Neural cell (in vitro differentiated cells): ENCODE measurements around the gene WDR12. TPM values are rescaled to one million over a fixed set of nuclear protein-coding genes. Genes with fewer than 3 reads are reported as not detected.

ENCODE experiments used
- H2AFZ ChIP-seq: fragments of 200-600, 300-800 bp; sonication (generic), shearing (Covaris generic); 2 replicates; pipeline ENCODE4 v1.6.0; 2014; ENCODE audit warnings: low read depth, mild to moderate bottlenecking, antibody characterized with exemption, low read length, moderate library complexity
- H3F3A ChIP-seq: fragments of 200-600 bp; shearing (Covaris generic); 2 replicates; pipeline ENCODE4 v1.6.1; 2016; ENCODE audit warnings: mild to moderate bottlenecking, moderate library complexity, mixed read lengths, antibody characterized with exemption, low read length; ENCODE audit not compliant: insufficient read depth, poor library complexity, severe bottlenecking
- H3K27ac ChIP-seq: fragments of 200-600, 300-800 bp; sonication (generic), shearing (Covaris generic); 2 replicates; pipeline ENCODE4 v1.5.1; 2014; ENCODE audit warnings: mild to moderate bottlenecking, low read length, moderate library complexity
- H3K27me3 ChIP-seq: fragments of 300-800, 200-600 bp; sonication (generic), shearing (Covaris generic); 2 replicates; pipeline ENCODE4 v1.6.0; 2014; ENCODE audit warnings: mild to moderate bottlenecking, low read depth, low read length, moderate library complexity; ENCODE audit not compliant: insufficient read depth
- H3K36me3 ChIP-seq: fragments of 300-800, 200-600 bp; sonication (generic), shearing (Covaris generic); 2 replicates; pipeline ENCODE4 v1.5.1; 2014; ENCODE audit warnings: mild to moderate bottlenecking, antibody characterized with exemption, low read length, moderate library complexity; ENCODE audit not compliant: insufficient read depth
- H3K4me2 ChIP-seq: fragments of 300-800, 200-600 bp; sonication (generic), shearing (Covaris generic); 2 replicates; pipeline ENCODE4 v1.6.0; 2014; ENCODE audit warnings: mild to moderate bottlenecking, low read length
- H3K4me3 ChIP-seq: fragments of 300-800, 200-600 bp; sonication (generic), shearing (Covaris generic); 2 replicates; pipeline ENCODE4 v1.5.1; 2014; ENCODE audit warnings: mild to moderate bottlenecking, low read length, moderate library complexity
- H3K79me2 ChIP-seq: fragments of 200-600 bp; shearing (Covaris generic); replicated peaks from 2 replicates; pipeline ENCODE4 v1.6.0; 2014; ENCODE audit warnings: mild to moderate bottlenecking, low read length, moderate library complexity; ENCODE audit not compliant: insufficient read depth
- H3K9ac ChIP-seq: fragments of 300-800, 200-600 bp; sonication (generic), shearing (Covaris generic); 2 replicates; pipeline ENCODE4 v1.6.1; 2016; ENCODE audit warnings: mild to moderate bottlenecking, low read length, mixed read lengths
- H3K9me2 ChIP-seq: fragments of 200-600 bp; shearing (Covaris generic); 2 replicates; pipeline ENCODE4 v1.6.1; 2016; ENCODE audit warnings: mild to moderate bottlenecking, low read length, mixed read lengths; ENCODE audit not compliant: insufficient read depth
- H3K9me3 ChIP-seq: fragments of 200-600, 300-800 bp; sonication (generic), shearing (Covaris generic); 2 replicates; pipeline ENCODE4 v1.6.1; 2016; ENCODE audit warnings: mild to moderate bottlenecking, mixed run types, low read length, moderate library complexity, mixed read lengths
- H4K20me1 ChIP-seq: fragments of 200-600 bp; shearing (Covaris generic); 2 replicates; pipeline ENCODE4 v1.6.1; 2016; ENCODE audit warnings: mild to moderate bottlenecking, mixed run types; ENCODE audit not compliant: insufficient read depth
- EP300 ChIP-seq: fragments of 450-650 bp; conservative IDR thresholded peaks from 2 replicates; pipeline ENCODE4 v1.6.1; 2014; ENCODE audit warnings: antibody characterized with exemption, mild to moderate bottlenecking, moderate library complexity; ENCODE audit not compliant: poor library complexity, severe bottlenecking
- EZH2 ChIP-seq: fragments of 200-600, 300-800 bp; shearing (Covaris generic), sonication (generic); IDR thresholded peaks from 2 replicates; pipeline ENCODE4 v1.6.1; 2014; ENCODE audit warnings: antibody characterized with exemption, low read length, borderline replicate concordance, mild to moderate bottlenecking; ENCODE audit not compliant: insufficient read depth, poor library complexity, severe bottlenecking
- MXI1 ChIP-seq: fragments of 450-650 bp; conservative IDR thresholded peaks from 2 replicates; pipeline ENCODE4 v1.6.1; 2014; ENCODE audit warnings: antibody characterized with exemption, mild to moderate bottlenecking; ENCODE audit not compliant: poor library complexity, severe bottlenecking
- POLR2AphosphoS5 ChIP-seq: IDR thresholded peaks from 2 replicates; pipeline ENCODE4 v1.6.1; 2012
- RAD21 ChIP-seq: fragments of 450-650 bp; conservative IDR thresholded peaks from 2 replicates; pipeline ENCODE4 v1.6.1; 2014; ENCODE audit warnings: antibody characterized with exemption, mild to moderate bottlenecking, moderate library complexity
- SMC3 ChIP-seq: fragments of 450-650 bp; conservative IDR thresholded peaks from 2 replicates; pipeline ENCODE4 v1.6.1; 2014; ENCODE audit warnings: antibody characterized with exemption, mild to moderate bottlenecking, moderate library complexity; ENCODE audit not compliant: poor library complexity
- TAF1 ChIP-seq: IDR thresholded peaks from 2 replicates; pipeline ENCODE4 v1.6.1; 2012; ENCODE audit warnings: low read depth
- polyA plus RNA-seq: library from polyadenylated mRNA; depleted of rRNA; stranded (reverse); fragments of >200 nt; gene quantifications from 2 replicates; pipeline ENCODE4 v1.2.3, GENCODE V29; 2014
- TF ChIP-seq, protein P1 (sequence below): IDR thresholded peaks from 2 replicates; pipeline ENCODE4 v1.6.1; 2012; ENCODE audit warnings: borderline replicate concordance
- TF ChIP-seq, protein P2 (sequence below): fragments of 450-650 bp; IDR thresholded peaks from 2 replicates; pipeline ENCODE4 v1.5.1; 2014; ENCODE audit warnings: antibody characterized with exemption, mild to moderate bottlenecking, moderate library complexity; ENCODE audit not compliant: poor library complexity, severe bottlenecking

WDR12 gene
- polyA plus RNA-seq, 1 donor from 2014 or later = 26.8 TPM

DNA sequence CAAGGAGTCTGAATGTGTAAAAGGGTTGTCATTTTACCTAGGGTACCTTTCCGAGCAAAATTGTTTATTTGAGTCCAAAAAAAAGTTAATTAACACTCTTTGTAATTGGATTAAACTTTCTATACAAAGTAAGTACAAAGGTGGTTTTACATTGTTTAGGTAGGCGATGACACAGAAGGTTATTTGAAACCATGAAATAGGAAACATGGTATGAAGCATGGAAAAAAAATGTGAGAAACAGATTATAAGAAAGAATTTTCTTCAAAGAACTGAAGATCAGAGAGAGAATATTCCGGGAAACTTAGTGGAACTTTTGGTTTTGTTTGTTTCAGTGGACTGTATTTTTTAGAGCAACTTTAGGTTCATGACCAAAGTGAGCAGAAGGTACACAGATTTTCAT lies 33.3 kb upstream of the WDR12 start:
- H3K79me2 ChIP-seq = no peaks in the 10 kb centered on the region
- no peak overlapping the region for H3K4me2 ChIP-seq
- H3F3A ChIP-seq = no peaks in the 10 kb centered on the region
- H3K9me2 ChIP-seq = no peaks in the 10 kb centered on the region
- no peak overlapping the region for H3K27ac ChIP-seq
- no peaks in the 10 kb centered on the region for H3K36me3 ChIP-seq
- no peak for TF ChIP-seq RAD21
- no peak overlapping the region for H2AFZ ChIP-seq
- H3K4me3 ChIP-seq = no peak overlapping the region
- H3K9me3 ChIP-seq = no peaks in the 10 kb centered on the region
- no peaks in the 10 kb centered on the region for H4K20me1 ChIP-seq
- no peak overlapping the region for H3K9ac ChIP-seq
- no peaks in the 10 kb centered on the region for H3K27me3 ChIP-seq

DNA sequence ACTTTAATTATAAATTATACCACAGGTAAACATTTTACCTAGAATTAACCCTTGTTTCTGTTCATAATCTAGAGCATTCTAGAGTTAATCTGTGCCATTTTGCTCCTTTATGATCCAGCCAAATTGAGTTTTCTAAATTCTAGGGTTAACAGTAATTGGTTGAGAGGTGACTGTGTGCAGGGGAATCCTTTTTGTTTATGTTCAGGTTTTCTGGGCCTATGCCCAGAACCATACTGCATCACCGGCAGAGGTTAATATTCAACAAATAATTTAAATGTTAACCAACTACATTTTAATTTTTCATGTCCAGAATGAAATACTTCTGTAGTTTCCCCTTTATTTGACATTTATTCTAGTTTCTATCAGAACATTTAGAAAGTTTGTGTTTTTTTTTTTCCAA lies 32.9 kb upstream of the WDR12 start:
- Histone ChIP-seq H3F3A (no peaks in the 10 kb centered on the region), H3K9me2 (no peaks in the 10 kb centered on the region), H3K27ac (no peak overlapping the region), H3K79me2 (no peaks in the 10 kb centered on the region), H3K27me3 (no peaks in the 10 kb centered on the region), H3K4me3 (no peak overlapping the region), H3K9me3 (no peaks in the 10 kb centered on the region), H3K9ac (no peak overlapping the region), H2AFZ (no peak overlapping the region), H4K20me1 (no peaks in the 10 kb centered on the region), H3K4me2 (no peak overlapping the region), H3K36me3 (no peaks in the 10 kb centered on the region)
- TF ChIP-seq, protein P1, sequence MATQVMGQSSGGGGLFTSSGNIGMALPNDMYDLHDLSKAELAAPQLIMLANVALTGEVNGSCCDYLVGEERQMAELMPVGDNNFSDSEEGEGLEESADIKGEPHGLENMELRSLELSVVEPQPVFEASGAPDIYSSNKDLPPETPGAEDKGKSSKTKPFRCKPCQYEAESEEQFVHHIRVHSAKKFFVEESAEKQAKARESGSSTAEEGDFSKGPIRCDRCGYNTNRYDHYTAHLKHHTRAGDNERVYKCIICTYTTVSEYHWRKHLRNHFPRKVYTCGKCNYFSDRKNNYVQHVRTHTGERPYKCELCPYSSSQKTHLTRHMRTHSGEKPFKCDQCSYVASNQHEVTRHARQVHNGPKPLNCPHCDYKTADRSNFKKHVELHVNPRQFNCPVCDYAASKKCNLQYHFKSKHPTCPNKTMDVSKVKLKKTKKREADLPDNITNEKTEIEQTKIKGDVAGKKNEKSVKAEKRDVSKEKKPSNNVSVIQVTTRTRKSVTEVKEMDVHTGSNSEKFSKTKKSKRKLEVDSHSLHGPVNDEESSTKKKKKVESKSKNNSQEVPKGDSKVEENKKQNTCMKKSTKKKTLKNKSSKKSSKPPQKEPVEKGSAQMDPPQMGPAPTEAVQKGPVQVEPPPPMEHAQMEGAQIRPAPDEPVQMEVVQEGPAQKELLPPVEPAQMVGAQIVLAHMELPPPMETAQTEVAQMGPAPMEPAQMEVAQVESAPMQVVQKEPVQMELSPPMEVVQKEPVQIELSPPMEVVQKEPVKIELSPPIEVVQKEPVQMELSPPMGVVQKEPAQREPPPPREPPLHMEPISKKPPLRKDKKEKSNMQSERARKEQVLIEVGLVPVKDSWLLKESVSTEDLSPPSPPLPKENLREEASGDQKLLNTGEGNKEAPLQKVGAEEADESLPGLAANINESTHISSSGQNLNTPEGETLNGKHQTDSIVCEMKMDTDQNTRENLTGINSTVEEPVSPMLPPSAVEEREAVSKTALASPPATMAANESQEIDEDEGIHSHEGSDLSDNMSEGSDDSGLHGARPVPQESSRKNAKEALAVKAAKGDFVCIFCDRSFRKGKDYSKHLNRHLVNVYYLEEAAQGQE = no peak

DNA sequence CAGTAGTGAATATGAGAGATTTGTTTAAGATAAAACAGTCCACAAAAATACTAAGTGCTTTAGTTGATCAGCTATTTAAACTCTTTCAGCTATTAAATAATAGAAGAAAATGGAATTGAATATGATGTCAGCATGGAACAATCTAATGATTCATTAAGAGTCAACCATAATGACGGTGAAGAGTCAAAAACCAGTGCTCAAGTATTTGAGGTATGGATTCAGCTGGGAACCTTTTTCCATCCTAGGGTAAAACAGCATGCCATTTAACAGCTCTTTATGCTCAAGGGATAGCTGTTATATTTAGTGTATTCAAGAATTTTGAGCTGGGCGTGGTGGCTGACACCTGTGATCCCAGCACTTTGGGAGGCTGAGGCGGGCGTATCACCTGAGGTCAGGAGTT lies 30.3 kb upstream of the WDR12 start:
- Histone ChIP-seq H3K36me3 (no peaks in the 10 kb centered on the region), H3K4me2 (no peak overlapping the region), H3K79me2 (no peaks in the 10 kb centered on the region), H3K4me3 (no peak overlapping the region), H3K9me3 (no peaks in the 10 kb centered on the region), H3K27me3 (no peaks in the 10 kb centered on the region), H3F3A (no peaks in the 10 kb centered on the region), H2AFZ (no peak overlapping the region), H3K9ac (no peak overlapping the region), H4K20me1 (no peaks in the 10 kb centered on the region), H3K27ac (no peak overlapping the region), H3K9me2 (no peaks in the 10 kb centered on the region)
- TF ChIP-seq POLR2AphosphoS5 (no peak), EP300 (no peak), RAD21 (no peak), TAF1 (no peak), MXI1 (no peak), SMC3 (no peak), EZH2 (no peak)
- TF ChIP-seq, protein P1 = no peak
- TF ChIP-seq, protein P2, sequence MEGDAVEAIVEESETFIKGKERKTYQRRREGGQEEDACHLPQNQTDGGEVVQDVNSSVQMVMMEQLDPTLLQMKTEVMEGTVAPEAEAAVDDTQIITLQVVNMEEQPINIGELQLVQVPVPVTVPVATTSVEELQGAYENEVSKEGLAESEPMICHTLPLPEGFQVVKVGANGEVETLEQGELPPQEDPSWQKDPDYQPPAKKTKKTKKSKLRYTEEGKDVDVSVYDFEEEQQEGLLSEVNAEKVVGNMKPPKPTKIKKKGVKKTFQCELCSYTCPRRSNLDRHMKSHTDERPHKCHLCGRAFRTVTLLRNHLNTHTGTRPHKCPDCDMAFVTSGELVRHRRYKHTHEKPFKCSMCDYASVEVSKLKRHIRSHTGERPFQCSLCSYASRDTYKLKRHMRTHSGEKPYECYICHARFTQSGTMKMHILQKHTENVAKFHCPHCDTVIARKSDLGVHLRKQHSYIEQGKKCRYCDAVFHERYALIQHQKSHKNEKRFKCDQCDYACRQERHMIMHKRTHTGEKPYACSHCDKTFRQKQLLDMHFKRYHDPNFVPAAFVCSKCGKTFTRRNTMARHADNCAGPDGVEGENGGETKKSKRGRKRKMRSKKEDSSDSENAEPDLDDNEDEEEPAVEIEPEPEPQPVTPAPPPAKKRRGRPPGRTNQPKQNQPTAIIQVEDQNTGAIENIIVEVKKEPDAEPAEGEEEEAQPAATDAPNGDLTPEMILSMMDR = no peak
